C4-2B (cell line): ENCODE measurements around the gene MITF.

ENCODE experiments used
- H3K27ac ChIP-seq: fragments of 450-650 bp; 2 replicates; pipeline ENCODE4 v1.5.1; 2017
- ZFX ChIP-seq: fragments of 450-650 bp; IDR thresholded peaks from 2 replicates; pipeline ENCODE4 v1.6.1; 2017
- TF ChIP-seq, protein P1 (sequence below): fragments of 450-650 bp; conservative IDR thresholded peaks from 2 replicates; pipeline ENCODE4 v1.5.1; 2017; ENCODE audit warnings: mild to moderate bottlenecking

MITF gene

GRCh38 chr3:69827127-69827526 is 87.9 kb downstream of the MITF start:
- TF ChIP-seq, protein P1, sequence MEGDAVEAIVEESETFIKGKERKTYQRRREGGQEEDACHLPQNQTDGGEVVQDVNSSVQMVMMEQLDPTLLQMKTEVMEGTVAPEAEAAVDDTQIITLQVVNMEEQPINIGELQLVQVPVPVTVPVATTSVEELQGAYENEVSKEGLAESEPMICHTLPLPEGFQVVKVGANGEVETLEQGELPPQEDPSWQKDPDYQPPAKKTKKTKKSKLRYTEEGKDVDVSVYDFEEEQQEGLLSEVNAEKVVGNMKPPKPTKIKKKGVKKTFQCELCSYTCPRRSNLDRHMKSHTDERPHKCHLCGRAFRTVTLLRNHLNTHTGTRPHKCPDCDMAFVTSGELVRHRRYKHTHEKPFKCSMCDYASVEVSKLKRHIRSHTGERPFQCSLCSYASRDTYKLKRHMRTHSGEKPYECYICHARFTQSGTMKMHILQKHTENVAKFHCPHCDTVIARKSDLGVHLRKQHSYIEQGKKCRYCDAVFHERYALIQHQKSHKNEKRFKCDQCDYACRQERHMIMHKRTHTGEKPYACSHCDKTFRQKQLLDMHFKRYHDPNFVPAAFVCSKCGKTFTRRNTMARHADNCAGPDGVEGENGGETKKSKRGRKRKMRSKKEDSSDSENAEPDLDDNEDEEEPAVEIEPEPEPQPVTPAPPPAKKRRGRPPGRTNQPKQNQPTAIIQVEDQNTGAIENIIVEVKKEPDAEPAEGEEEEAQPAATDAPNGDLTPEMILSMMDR, result no peak
- no peak for TF ChIP-seq ZFX
- no peak overlapping the region for H3K27ac ChIP-seq

- no peak overlapping the region for H3K27ac ChIP-seq
- TF ChIP-seq, protein P1, result no peak
- no peak for TF ChIP-seq ZFX
Measured at GRCh38 chr3:69828817-69829216, 89.6 kb downstream of the MITF start.

DNA sequence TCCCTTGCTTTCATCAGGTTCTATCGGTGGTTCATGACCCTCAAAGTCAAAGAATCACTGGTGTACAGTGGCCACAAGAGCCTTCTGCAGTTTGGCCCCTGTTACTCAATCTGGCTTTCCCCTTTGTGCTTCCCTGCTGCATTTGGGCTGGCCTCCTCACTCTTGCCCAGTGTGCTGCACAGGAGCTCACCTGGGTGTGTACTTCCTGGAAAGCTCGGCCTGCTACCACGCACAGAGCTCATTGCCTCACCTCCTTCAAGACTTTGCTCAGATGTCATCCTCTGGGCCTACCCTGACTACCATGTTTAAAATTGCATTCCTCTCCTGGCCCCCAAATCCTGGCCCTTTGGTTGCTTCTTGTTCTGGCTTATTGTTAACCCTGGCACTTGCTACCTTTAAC is 90.9 kb downstream of the MITF start:
- H3K27ac ChIP-seq, result no peak overlapping the region
- TF ChIP-seq ZFX, result no peak
- TF ChIP-seq, protein P1, result no peak

DNA sequence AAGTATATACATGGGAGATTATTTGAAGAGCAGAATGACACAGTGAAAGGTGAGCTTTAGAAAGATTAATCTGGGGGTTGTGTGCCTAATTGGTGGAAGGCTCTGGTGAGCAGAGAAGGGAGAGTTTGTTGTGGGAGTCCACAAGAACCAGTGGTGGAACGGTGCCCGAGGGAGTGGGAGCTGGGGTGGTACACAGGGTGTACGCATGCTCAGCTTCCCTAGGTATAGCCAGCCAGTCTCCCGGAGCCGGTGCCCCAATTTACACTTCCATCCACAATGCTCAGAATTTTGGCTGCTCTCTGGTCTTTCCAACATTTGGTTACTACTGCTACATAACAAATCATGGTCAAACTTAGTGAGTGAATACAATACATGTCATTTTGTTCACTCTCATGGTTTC is 92.5 kb downstream of the MITF start:
- TF ChIP-seq, protein P1, result no peak
- no peak for TF ChIP-seq ZFX
- H3K27ac ChIP-seq, result no peak overlapping the region

DNA sequence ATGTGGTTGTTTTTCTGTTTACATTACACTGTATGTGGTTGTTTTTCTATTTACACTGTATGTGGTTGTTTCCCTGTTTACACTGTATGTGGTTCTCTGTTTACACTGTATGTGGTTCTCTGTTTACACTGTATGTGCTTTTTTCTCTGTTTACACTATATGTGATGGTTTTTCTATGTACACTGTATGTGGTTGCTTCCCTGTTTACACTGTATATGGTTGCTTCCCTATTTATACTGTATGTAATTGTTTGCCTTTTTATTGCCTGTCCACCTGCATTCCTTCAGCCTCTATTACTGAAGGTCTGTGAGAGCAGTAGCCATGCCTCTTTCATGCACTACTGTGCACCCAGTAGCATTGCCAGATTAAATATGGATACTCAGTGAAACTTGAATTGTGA is 94.3 kb downstream of the MITF start:
- H3K27ac ChIP-seq, result no peak overlapping the region
- TF ChIP-seq ZFX, result no peak
- TF ChIP-seq, protein P1, result no peak

- no peak overlapping the region for H3K27ac ChIP-seq
- TF ChIP-seq ZFX, result no peak
- TF ChIP-seq, protein P1, result no peak
Measured at GRCh38 chr3:69838217-69838616, 99.0 kb downstream of the MITF start.

DNA sequence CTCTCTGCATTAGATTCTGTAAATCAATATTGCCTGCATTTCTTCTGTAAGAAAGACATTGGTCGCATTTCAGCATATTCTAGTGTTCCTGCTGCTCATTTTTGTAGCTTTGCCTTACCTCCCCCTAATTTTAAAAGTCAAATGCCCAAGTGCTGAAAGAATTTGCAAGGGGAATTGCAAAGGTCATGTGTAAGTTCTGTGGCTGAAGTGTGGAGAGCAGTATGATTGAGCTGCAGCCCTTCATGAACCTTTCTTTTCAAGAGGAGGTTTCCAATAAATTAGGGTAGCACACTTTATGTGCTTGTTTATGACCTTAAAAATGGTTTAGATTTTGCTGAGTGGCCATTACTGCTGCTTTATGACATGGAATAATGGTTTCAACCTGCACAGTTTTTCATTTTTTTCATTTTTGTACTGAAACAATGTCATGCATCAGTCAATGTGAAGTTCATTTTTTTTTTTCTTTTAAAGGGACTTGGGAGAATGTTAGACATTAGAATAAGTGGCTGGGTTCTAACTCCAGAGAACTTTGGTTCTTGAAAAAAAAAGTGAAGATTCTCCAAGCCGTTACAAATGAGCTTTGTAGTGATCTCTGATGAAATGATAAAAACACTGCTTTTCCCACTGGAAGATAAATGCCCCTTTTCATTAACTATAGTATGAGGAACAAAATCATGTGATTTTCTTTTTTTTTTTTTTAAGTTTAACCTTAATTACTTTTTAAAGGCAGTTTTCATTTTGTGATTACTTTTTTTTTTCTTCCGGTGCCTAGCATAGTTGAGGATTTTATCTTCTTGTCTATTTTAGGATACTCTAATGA is 99.6 kb downstream of the MITF start:
- TF ChIP-seq, protein P1, result no peak
- TF ChIP-seq ZFX, result no peak
- no peak overlapping the region for H3K27ac ChIP-seq
